GM12872 (cell line): Measurements from ENCODE around the gene UBXN2A.

Experiments used
- CTCF ChIP-seq: IDR thresholded peaks from 3 replicates; pipeline ENCODE4 v1.5.1; 2011; ENCODE audit warnings: low read depth, mild to moderate bottlenecking, low read length, moderate library complexity; ENCODE audit not compliant: insufficient read depth

The UBXN2A gene

GRCh38 chr2:24052951-24053350 lies 112.7 kb downstream of the UBXN2A start:
- TF ChIP-seq CTCF = no peak
